Keratinocyte (primary cell): ENCODE data around the gene WDR35. TPM values are rescaled to one million over a fixed set of nuclear protein-coding genes. Genes with fewer than 3 reads are reported as not detected.

Experiments used
- DNase-seq: peaks from one replicate; pipeline ENCODE4 v3.0.0-alpha.2; 2011; ENCODE audit warnings: low read depth, missing footprints, low spot score
- FAIRE-seq: peaks from 2 replicates; lab custom pipeline; 2011; peaks lifted over from hg19 to GRCh38; lab: Jason Lieb, UNC
- H2AFZ ChIP-seq: 2 replicates; pipeline ENCODE4 v1.6.0; 2012; ENCODE audit warnings: low read length, control low read depth, inconsistent platforms; ENCODE audit not compliant: control insufficient read depth
- H3K27ac ChIP-seq: 2 replicates; pipeline ENCODE4 v1.5.1; 2011; ENCODE audit warnings: low read length; ENCODE audit not compliant: control insufficient read depth, insufficient read depth
- H3K27me3 ChIP-seq: 3 replicates; pipeline ENCODE4 v1.6.0; 2011; ENCODE audit warnings: low read length; ENCODE audit not compliant: control insufficient read depth, insufficient read depth; ENCODE audit errors: extremely low read depth
- H3K36me3 ChIP-seq, 2 experiments: 2 replicates in 1 of 2; 3 replicates in 1 of 2; pipeline ENCODE4 v1.5.1; 2011; ENCODE audit warnings: low read length in 2 of 2, mild to moderate bottlenecking in 1 of 2; ENCODE audit not compliant: control insufficient read depth in 2 of 2, insufficient read depth in 2 of 2; ENCODE audit errors: extremely low read depth in 1 of 2
- H3K4me1 ChIP-seq: 3 replicates; pipeline ENCODE4 v1.5.1; 2011; ENCODE audit warnings: low read length; ENCODE audit not compliant: control insufficient read depth, insufficient read depth; ENCODE audit errors: extremely low read depth
- H3K4me2 ChIP-seq: 3 replicates; pipeline ENCODE4 v1.6.0; 2011; ENCODE audit warnings: low read depth, low read length; ENCODE audit not compliant: control insufficient read depth, insufficient read depth; ENCODE audit errors: extremely low read depth
- H3K4me3 ChIP-seq, 3 experiments: fragments of 200-600 bp in 1 of 3; sonication (generic) in 1 of 3; 2 replicates in 2 of 3; 3 replicates in 1 of 3; pipeline ENCODE4 v1.5.1; 2011 to 2016; ENCODE audit warnings: low read length in 3 of 3, mild to moderate bottlenecking in 3 of 3, control low read depth in 2 of 3, inconsistent platforms in 1 of 3, low read depth in 1 of 3, mixed read lengths in 1 of 3, mixed run types in 1 of 3, moderate library complexity in 1 of 3; ENCODE audit not compliant: control insufficient read depth in 2 of 3, insufficient read depth in 2 of 3; ENCODE audit errors: extremely low read depth in 1 of 3
- H3K79me2 ChIP-seq: 2 replicates; pipeline ENCODE4 v1.6.0; 2012; ENCODE audit warnings: low read length; ENCODE audit not compliant: control insufficient read depth, insufficient read depth
- H3K9ac ChIP-seq: 3 replicates; pipeline ENCODE4 v1.6.0; 2011; ENCODE audit warnings: low read length; ENCODE audit not compliant: control insufficient read depth, insufficient read depth; ENCODE audit errors: extremely low read depth
- H3K9me1 ChIP-seq: 3 replicates; pipeline ENCODE4 v1.6.0; 2011; ENCODE audit warnings: low read length; ENCODE audit not compliant: control insufficient read depth, insufficient read depth; ENCODE audit errors: extremely low read depth
- H3K9me3 ChIP-seq: 2 replicates; pipeline ENCODE4 v1.5.1; 2012; ENCODE audit warnings: low read depth, low read length; ENCODE audit not compliant: control insufficient read depth
- H4K20me1 ChIP-seq: 3 replicates; pipeline ENCODE4 v1.6.0; 2011; ENCODE audit warnings: low read length; ENCODE audit not compliant: control insufficient read depth, insufficient read depth; ENCODE audit errors: extremely low read depth
- CTCF ChIP-seq, 3 experiments: IDR thresholded peaks in 1 of 3; conservative IDR thresholded peaks in 1 of 3; optimal IDR thresholded peaks in 1 of 3; 2 replicates in 2 of 3; 3 replicates in 1 of 3; pipeline versions ENCODE3 to v1.5.1; 2011; ENCODE audit warnings: low read length in 3 of 3, mild to moderate bottlenecking in 3 of 3, moderate library complexity in 2 of 3, control low read depth in 1 of 3, inconsistent platforms in 1 of 3; ENCODE audit not compliant: insufficient read depth in 2 of 3; ENCODE audit errors: extremely low read depth in 1 of 3
- EZH2 ChIP-seq: IDR thresholded peaks from one replicate; pipeline ENCODE4 v1.6.1; 2012; ENCODE audit warnings: inconsistent platforms, mild to moderate bottlenecking, low read length, moderate library complexity
- dilution Hi-C: fragments of 300-500 bp; cut with MboI; formaldehyde crosslinking; loops from one replicate; pipeline ENCODE4 v1.7.0; 2020; ENCODE audit warnings: low sequenced_read_pairs; ENCODE audit not compliant: extremely low pct_ligation_motif_present
- polyA plus RNA-seq, 5 experiments: library from polyadenylated mRNA; depleted of rRNA in 3 of 5; stranded (reverse) in 3 of 5; stranded (forward) in 1 of 5; unstranded in 1 of 5; fragments of >200 nt; gene quantifications; 1 replicate in 1 of 5; 2 replicates in 3 of 5; 3 replicates in 1 of 5; pipeline versions ENCODE4 v1.2.1 to v1.2.3, GENCODE V29; 2011 to 2012; ENCODE audit warnings: missing spikeins in 2 of 5, low read depth in 1 of 5, low replicate concordance in 1 of 5

The WDR35 gene
- polyA plus RNA-seq, 1 donor (not counting 4 experiments of a cell fraction or from before 2014, with no cell fraction given): 8.8 TPM

- dilution Hi-C loops: no loop called here
Observed at GRCh38 chr2:19993731-19994130, 3.8 kb upstream of the WDR35 start.

GRCh38 chr2:19991895-19992294, 2.0 kb upstream of the WDR35 start:
- H3K4me3 ChIP-seq: no peak overlapping the region
- H3K9ac ChIP-seq: no peak overlapping the region
- DNase-seq (no peak), FAIRE-seq (no peak)
- dilution Hi-C loops: no loop called here
- peaks cover 5% of the 10 kb centered on the region for H3K79me2 ChIP-seq
- H3K9me3 ChIP-seq: no peaks in the 10 kb centered on the region
- peaks cover 15% of the 10 kb centered on the region for H3K4me1 ChIP-seq
- no peaks in the 10 kb centered on the region for H3K27me3 ChIP-seq
- no peak overlapping the region for H2AFZ ChIP-seq
- no peak overlapping the region for H3K4me2 ChIP-seq
- H4K20me1 ChIP-seq: no peaks in the 10 kb centered on the region
- no peak for TF ChIP-seq CTCF (optimal IDR thresholded peaks at IDR 0.05 in 1 of 3, IDR thresholded peaks at IDR 0.05 in 1 of 3, conservative IDR thresholded peaks at IDR 0.05 in 1 of 3; ENCODE audit: extremely low read depth in 1 of 3, insufficient read depth in 2 of 3, low read length in 3 of 3)
- no peak for TF ChIP-seq EZH2
- no peak overlapping the region for H3K27ac ChIP-seq
- H3K9me1 ChIP-seq: no peaks in the 10 kb centered on the region
- no peaks in the 10 kb centered on the region for H3K36me3 ChIP-seq

More at GRCh38 chr2:19993731-19994130, 3.8 kb upstream of the WDR35 start:
- no peak overlapping the region for H3K27ac ChIP-seq
- no peaks in the 10 kb centered on the region for H3K9me1 ChIP-seq
- H3K79me2 ChIP-seq: peaks cover 5% of the 10 kb centered on the region
- no peaks in the 10 kb centered on the region for H4K20me1 ChIP-seq
- no peak overlapping the region for H2AFZ ChIP-seq
- H3K4me2 ChIP-seq: no peak overlapping the region
- no peak overlapping the region for H3K9ac ChIP-seq
- DNase-seq: no peak
- no peak overlapping the region for H3K4me3 ChIP-seq
- FAIRE-seq: no peak
- peaks cover 11% of the 10 kb centered on the region for H3K4me1 ChIP-seq
- H3K27me3 ChIP-seq: no peaks in the 10 kb centered on the region
- no peaks in the 10 kb centered on the region for H3K36me3 ChIP-seq
- no peaks in the 10 kb centered on the region for H3K9me3 ChIP-seq
- TF ChIP-seq EZH2 (no peak), CTCF (optimal IDR thresholded peaks at IDR 0.05 in 1 of 3, IDR thresholded peaks at IDR 0.05 in 1 of 3, conservative IDR thresholded peaks at IDR 0.05 in 1 of 3; ENCODE audit: extremely low read depth in 1 of 3, insufficient read depth in 2 of 3, low read length in 3 of 3) (no peak)
